GM12878 (cell line): Measurements from ENCODE around the gene C1RL.

Experiments
- JUND ChIP-seq: IDR thresholded peaks from 2 replicates; pipeline ENCODE4 v1.6.1; 2012; ENCODE audit warnings: low read depth, mild to moderate bottlenecking, low read length, improper control_type of control experiment, moderate library complexity
- NFIC ChIP-seq: IDR thresholded peaks from 2 replicates; pipeline ENCODE4 v1.6.1; 2012; ENCODE audit warnings: low read depth, mild to moderate bottlenecking, inconsistent platforms, low read length, moderate library complexity
- NFYB ChIP-seq: IDR thresholded peaks from 2 replicates; pipeline ENCODE4 v1.6.1; 2011; ENCODE audit warnings: low read depth, mild to moderate bottlenecking, low read length, improper control_type of control experiment, moderate library complexity; ENCODE audit not compliant: insufficient read depth
- NRF1 ChIP-seq: conservative IDR thresholded peaks from 2 replicates; pipeline ENCODE4 v1.6.1; 2011; ENCODE audit warnings: mild to moderate bottlenecking, low read depth, low read length, improper control_type of control experiment
- SREBF2 ChIP-seq: IDR thresholded peaks from 2 replicates; pipeline ENCODE4 v1.6.1; 2012; ENCODE audit warnings: mild to moderate bottlenecking, low read length
- TCF7 ChIP-seq: IDR thresholded peaks from 2 replicates; pipeline ENCODE4 v1.6.1; 2014; ENCODE audit warnings: antibody characterized with exemption, borderline replicate concordance
- TF ChIP-seq, protein P1 (sequence below): IDR thresholded peaks from 2 replicates; pipeline ENCODE4 v1.6.1; 2011; ENCODE audit warnings: low read depth, low read length, improper control_type of control experiment, borderline replicate concordance

DNA sequence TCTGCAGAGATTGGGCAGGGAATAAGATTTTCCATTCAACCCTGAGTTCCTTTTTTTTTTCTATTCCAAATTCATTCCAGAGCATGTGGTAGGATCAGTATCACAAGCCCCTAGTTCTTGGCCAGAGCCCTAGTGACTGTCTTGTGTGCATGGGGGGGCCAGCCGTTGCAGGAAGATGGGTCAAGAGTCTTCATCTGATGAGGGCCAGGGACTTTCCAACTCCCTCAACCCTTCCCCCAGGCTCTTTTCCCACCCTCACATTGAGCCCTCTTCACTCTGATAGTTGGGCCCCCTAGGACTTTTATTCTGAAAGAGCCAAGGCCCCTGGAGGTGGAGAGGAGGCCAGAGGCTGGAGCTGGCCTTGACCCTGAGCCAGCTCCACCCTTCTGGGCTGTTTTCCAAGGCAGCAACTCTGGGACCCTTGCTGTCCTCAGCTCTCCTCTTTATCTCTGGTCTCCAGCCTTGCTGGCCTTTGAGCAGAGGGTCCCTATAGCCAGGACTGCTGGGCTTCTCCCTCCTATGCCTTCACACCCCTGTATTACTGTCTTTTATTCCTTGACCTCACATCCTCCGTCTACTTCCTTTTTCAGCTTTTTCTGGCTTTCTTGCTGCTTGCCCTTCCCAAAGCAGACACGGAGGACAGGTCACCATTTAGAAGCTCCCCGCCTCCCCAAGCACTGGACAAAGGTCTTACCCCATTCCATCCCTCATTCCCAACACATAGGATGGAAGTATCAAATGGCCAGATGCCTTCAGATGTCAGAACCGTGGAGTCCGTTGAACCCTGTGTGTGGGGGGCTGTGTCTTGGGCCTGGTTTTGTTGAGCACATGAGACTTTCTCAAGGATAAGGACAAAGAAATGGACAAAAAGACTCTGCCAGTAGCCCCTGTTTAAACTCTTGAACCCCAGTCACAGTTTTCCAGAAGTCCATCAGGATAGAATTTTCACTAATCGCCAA lies 14.1 kb upstream of the C1RL start:
- TF ChIP-seq JUND (no peak), TCF7 (no peak), SREBF2 (no peak), NFYB (no peak), NFIC (no peak), NRF1 (no peak)
- TF ChIP-seq, protein P1, sequence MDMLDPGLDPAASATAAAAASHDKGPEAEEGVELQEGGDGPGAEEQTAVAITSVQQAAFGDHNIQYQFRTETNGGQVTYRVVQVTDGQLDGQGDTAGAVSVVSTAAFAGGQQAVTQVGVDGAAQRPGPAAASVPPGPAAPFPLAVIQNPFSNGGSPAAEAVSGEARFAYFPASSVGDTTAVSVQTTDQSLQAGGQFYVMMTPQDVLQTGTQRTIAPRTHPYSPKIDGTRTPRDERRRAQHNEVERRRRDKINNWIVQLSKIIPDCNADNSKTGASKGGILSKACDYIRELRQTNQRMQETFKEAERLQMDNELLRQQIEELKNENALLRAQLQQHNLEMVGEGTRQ = no peak
